Neural cell (in vitro differentiated cells): ENCODE results near the gene POSTN. TPM values are rescaled to one million over a fixed set of nuclear protein-coding genes. Genes with fewer than 3 reads are reported as not detected.

Source experiments
- H2AFZ ChIP-seq: fragments of 200-600, 300-800 bp; sonication (generic), shearing (Covaris generic); 2 replicates; pipeline ENCODE4 v1.6.0; 2014; ENCODE audit warnings: low read depth, mild to moderate bottlenecking, antibody characterized with exemption, low read length, moderate library complexity
- H3F3A ChIP-seq: fragments of 200-600 bp; shearing (Covaris generic); 2 replicates; pipeline ENCODE4 v1.6.1; 2016; ENCODE audit warnings: mild to moderate bottlenecking, moderate library complexity, mixed read lengths, antibody characterized with exemption, low read length; ENCODE audit not compliant: insufficient read depth, poor library complexity, severe bottlenecking
- H3K27ac ChIP-seq: fragments of 200-600, 300-800 bp; sonication (generic), shearing (Covaris generic); 2 replicates; pipeline ENCODE4 v1.5.1; 2014; ENCODE audit warnings: mild to moderate bottlenecking, low read length, moderate library complexity
- H3K27me3 ChIP-seq: fragments of 300-800, 200-600 bp; sonication (generic), shearing (Covaris generic); 2 replicates; pipeline ENCODE4 v1.6.0; 2014; ENCODE audit warnings: mild to moderate bottlenecking, low read depth, low read length, moderate library complexity; ENCODE audit not compliant: insufficient read depth
- H3K36me3 ChIP-seq: fragments of 300-800, 200-600 bp; sonication (generic), shearing (Covaris generic); 2 replicates; pipeline ENCODE4 v1.5.1; 2014; ENCODE audit warnings: mild to moderate bottlenecking, antibody characterized with exemption, low read length, moderate library complexity; ENCODE audit not compliant: insufficient read depth
- H3K4me2 ChIP-seq: fragments of 300-800, 200-600 bp; sonication (generic), shearing (Covaris generic); 2 replicates; pipeline ENCODE4 v1.6.0; 2014; ENCODE audit warnings: mild to moderate bottlenecking, low read length
- H3K4me3 ChIP-seq: fragments of 300-800, 200-600 bp; sonication (generic), shearing (Covaris generic); 2 replicates; pipeline ENCODE4 v1.5.1; 2014; ENCODE audit warnings: mild to moderate bottlenecking, low read length, moderate library complexity
- H3K79me2 ChIP-seq: fragments of 200-600 bp; shearing (Covaris generic); replicated peaks from 2 replicates; pipeline ENCODE4 v1.6.0; 2014; ENCODE audit warnings: mild to moderate bottlenecking, low read length, moderate library complexity; ENCODE audit not compliant: insufficient read depth
- H3K9ac ChIP-seq: fragments of 300-800, 200-600 bp; sonication (generic), shearing (Covaris generic); 2 replicates; pipeline ENCODE4 v1.6.1; 2016; ENCODE audit warnings: mild to moderate bottlenecking, low read length, mixed read lengths
- H3K9me2 ChIP-seq: fragments of 200-600 bp; shearing (Covaris generic); 2 replicates; pipeline ENCODE4 v1.6.1; 2016; ENCODE audit warnings: mild to moderate bottlenecking, low read length, mixed read lengths; ENCODE audit not compliant: insufficient read depth
- H3K9me3 ChIP-seq: fragments of 200-600, 300-800 bp; sonication (generic), shearing (Covaris generic); 2 replicates; pipeline ENCODE4 v1.6.1; 2016; ENCODE audit warnings: mild to moderate bottlenecking, mixed run types, low read length, moderate library complexity, mixed read lengths
- H4K20me1 ChIP-seq: fragments of 200-600 bp; shearing (Covaris generic); 2 replicates; pipeline ENCODE4 v1.6.1; 2016; ENCODE audit warnings: mild to moderate bottlenecking, mixed run types; ENCODE audit not compliant: insufficient read depth
- EZH2 ChIP-seq: fragments of 200-600, 300-800 bp; shearing (Covaris generic), sonication (generic); IDR thresholded peaks from 2 replicates; pipeline ENCODE4 v1.6.1; 2014; ENCODE audit warnings: antibody characterized with exemption, low read length, borderline replicate concordance, mild to moderate bottlenecking; ENCODE audit not compliant: insufficient read depth, poor library complexity, severe bottlenecking
- MXI1 ChIP-seq: fragments of 450-650 bp; conservative IDR thresholded peaks from 2 replicates; pipeline ENCODE4 v1.6.1; 2014; ENCODE audit warnings: antibody characterized with exemption, mild to moderate bottlenecking; ENCODE audit not compliant: poor library complexity, severe bottlenecking
- POLR2AphosphoS5 ChIP-seq: IDR thresholded peaks from 2 replicates; pipeline ENCODE4 v1.6.1; 2012
- SMC3 ChIP-seq: fragments of 450-650 bp; conservative IDR thresholded peaks from 2 replicates; pipeline ENCODE4 v1.6.1; 2014; ENCODE audit warnings: antibody characterized with exemption, mild to moderate bottlenecking, moderate library complexity; ENCODE audit not compliant: poor library complexity
- TAF1 ChIP-seq: IDR thresholded peaks from 2 replicates; pipeline ENCODE4 v1.6.1; 2012; ENCODE audit warnings: low read depth
- polyA plus RNA-seq: library from polyadenylated mRNA; depleted of rRNA; stranded (reverse); fragments of >200 nt; gene quantifications from 2 replicates; pipeline ENCODE4 v1.2.3, GENCODE V29; 2014
- TF ChIP-seq, protein P1 (sequence below): fragments of 450-650 bp; IDR thresholded peaks from 2 replicates; pipeline ENCODE4 v1.5.1; 2014; ENCODE audit warnings: antibody characterized with exemption, mild to moderate bottlenecking, moderate library complexity; ENCODE audit not compliant: poor library complexity, severe bottlenecking

POSTN gene
- polyA plus RNA-seq, 1 donor from 2014 or later = 1.8 TPM

DNA sequence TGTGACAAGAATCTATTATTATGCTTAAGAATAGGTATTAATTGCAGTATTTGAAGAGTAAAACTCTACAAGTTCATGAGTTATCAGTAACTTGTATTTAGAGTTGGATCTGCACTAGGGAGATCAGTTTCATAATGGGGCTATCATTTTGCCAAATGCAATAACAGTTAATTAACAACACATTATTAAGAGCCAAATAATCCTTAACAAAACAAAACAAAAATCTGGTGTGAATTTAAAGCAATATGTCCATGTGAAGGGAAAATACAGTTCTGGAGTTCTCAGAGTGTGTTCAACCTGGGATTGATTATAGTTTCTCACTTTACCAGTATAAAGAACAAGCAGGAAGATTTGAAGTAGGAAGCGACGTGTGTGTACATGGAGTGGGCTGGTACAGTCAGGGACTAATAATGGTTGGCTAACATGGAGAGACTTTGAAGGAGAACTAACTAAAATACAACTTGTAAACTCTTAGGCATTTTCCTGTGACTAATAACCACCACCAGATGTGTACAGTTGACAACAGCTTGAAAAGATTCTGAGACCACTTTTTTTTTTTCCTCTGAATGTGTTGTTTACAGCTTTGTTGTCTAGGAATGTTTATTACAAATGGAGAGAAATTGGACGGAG lies 58.5 kb downstream of the POSTN start:
- Histone ChIP-seq H2AFZ (no peak overlapping the region), H3K9me2 (no peaks in the 10 kb centered on the region), H3K27me3 (no peaks in the 10 kb centered on the region), H4K20me1 (no peaks in the 10 kb centered on the region), H3K4me3 (no peak overlapping the region), H3K27ac (no peak overlapping the region), H3K9me3 (no peaks in the 10 kb centered on the region), H3K36me3 (no peaks in the 10 kb centered on the region), H3K79me2 (no peaks in the 10 kb centered on the region), H3K9ac (no peak overlapping the region), H3K4me2 (no peak overlapping the region), H3F3A (no peaks in the 10 kb centered on the region)
- TF ChIP-seq, protein P1, sequence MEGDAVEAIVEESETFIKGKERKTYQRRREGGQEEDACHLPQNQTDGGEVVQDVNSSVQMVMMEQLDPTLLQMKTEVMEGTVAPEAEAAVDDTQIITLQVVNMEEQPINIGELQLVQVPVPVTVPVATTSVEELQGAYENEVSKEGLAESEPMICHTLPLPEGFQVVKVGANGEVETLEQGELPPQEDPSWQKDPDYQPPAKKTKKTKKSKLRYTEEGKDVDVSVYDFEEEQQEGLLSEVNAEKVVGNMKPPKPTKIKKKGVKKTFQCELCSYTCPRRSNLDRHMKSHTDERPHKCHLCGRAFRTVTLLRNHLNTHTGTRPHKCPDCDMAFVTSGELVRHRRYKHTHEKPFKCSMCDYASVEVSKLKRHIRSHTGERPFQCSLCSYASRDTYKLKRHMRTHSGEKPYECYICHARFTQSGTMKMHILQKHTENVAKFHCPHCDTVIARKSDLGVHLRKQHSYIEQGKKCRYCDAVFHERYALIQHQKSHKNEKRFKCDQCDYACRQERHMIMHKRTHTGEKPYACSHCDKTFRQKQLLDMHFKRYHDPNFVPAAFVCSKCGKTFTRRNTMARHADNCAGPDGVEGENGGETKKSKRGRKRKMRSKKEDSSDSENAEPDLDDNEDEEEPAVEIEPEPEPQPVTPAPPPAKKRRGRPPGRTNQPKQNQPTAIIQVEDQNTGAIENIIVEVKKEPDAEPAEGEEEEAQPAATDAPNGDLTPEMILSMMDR = no peak
- TF ChIP-seq TAF1 = no peak
- no peak for TF ChIP-seq POLR2AphosphoS5
- TF ChIP-seq MXI1 = no peak

DNA sequence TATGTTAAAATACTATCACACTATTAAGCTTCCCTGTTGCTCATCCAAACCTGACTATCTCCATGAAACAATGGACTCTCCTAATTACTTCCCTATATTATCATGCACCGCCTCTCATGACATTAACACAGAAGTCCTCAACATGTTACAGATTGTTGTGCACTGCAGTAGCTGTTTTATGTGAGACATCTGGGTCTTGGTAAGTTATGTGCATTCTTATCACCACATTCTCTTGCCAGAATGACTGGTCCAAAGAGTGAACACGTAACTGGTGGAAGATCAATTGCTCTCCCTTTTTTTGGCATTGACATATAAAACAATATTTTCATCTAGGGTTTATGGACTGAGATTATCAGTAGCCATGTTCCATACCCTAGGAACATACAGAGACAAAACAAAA lies 59.4 kb downstream of the POSTN start:
- H3K9me3 ChIP-seq = no peaks in the 10 kb centered on the region
- H3K9me2 ChIP-seq = no peaks in the 10 kb centered on the region
- H3K36me3 ChIP-seq = no peaks in the 10 kb centered on the region
- H3K4me2 ChIP-seq = no peak overlapping the region
- no peak for TF ChIP-seq EZH2
- no peak for TF ChIP-seq SMC3
- no peak overlapping the region for H2AFZ ChIP-seq
- H3K9ac ChIP-seq = no peak overlapping the region
- no peak overlapping the region for H3K4me3 ChIP-seq
- H3F3A ChIP-seq = no peaks in the 10 kb centered on the region
- H4K20me1 ChIP-seq = no peaks in the 10 kb centered on the region
- no peaks in the 10 kb centered on the region for H3K27me3 ChIP-seq
- no peaks in the 10 kb centered on the region for H3K79me2 ChIP-seq
- no peak overlapping the region for H3K27ac ChIP-seq

DNA sequence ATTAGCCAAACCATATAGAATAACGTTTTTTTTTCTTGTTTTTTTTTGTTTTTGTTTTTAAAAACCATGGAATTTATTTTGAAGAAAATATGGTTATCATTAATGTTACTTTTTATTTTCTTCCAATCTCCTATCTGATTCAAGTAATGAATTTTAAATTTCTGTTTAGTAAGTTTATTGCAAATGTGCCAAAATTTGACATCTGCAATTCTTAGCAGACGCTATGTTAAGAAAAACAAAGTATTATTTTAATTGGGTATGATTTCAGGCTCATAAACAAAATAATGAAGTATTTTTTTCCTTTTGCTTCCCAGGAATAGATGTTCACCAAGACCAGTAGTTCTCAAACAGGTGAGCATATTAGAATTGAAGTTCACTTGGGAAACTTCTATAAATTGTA lies 63.1 kb downstream of the POSTN start:
- H3K27me3 ChIP-seq = no peaks in the 10 kb centered on the region
- H3K4me3 ChIP-seq = no peak overlapping the region
- TF ChIP-seq, protein P1 = no peak
- no peaks in the 10 kb centered on the region for H3K36me3 ChIP-seq
- H3K4me2 ChIP-seq = no peak overlapping the region
- no peaks in the 10 kb centered on the region for H4K20me1 ChIP-seq
- no peak overlapping the region for H3K27ac ChIP-seq
- H3K9me3 ChIP-seq = no peaks in the 10 kb centered on the region
- H3K9ac ChIP-seq = no peak overlapping the region
- H2AFZ ChIP-seq = no peak overlapping the region
- no peaks in the 10 kb centered on the region for H3F3A ChIP-seq
- H3K9me2 ChIP-seq = no peaks in the 10 kb centered on the region
- H3K79me2 ChIP-seq = no peaks in the 10 kb centered on the region
